Peyer's patch (tissue), 4 donors: ENCODE data around the gene USP51. TPM values are rescaled to one million over a fixed set of nuclear protein-coding genes. Genes with fewer than 3 reads are reported as not detected.
"Not testable (repeated sequence)": the region's sequence is repeated elsewhere in the genome, so short reads cannot be mapped to it uniquely, and the experiment has no call there.

ENCODE experiments used
- DNase-seq, 3 donors: peaks; one replicate each; pipeline ENCODE4 v3.0.0-alpha.2; 2017 to 2019
- H3K27ac ChIP-seq, 4 donors: fragments of 200-600 bp; sonication (generic); one replicate each; pipeline ENCODE4 v1.5.1; 2016 to 2019
- H3K27me3 ChIP-seq, 2 donors: fragments of 200-600 bp; sonication (generic); one replicate each; pipeline ENCODE4 v1.5.1; 2019
- H3K36me3 ChIP-seq, 3 donors: fragments of 200-600 bp; sonication (generic); one replicate each; pipeline ENCODE4 v1.5.1; 2016 to 2019
- H3K4me1 ChIP-seq, 4 donors: fragments of 200-600 bp; sonication (generic); one replicate each; pipeline ENCODE4 v1.5.1; 2016 to 2019
- H3K4me3 ChIP-seq, 4 donors: fragments of 200-600 bp; sonication (generic); 1 replicate in 3 of 4; 2 replicates in 1 of 4; pipeline ENCODE4 v1.5.1; 2016 to 2019; ENCODE audit warnings: mild to moderate bottlenecking in 1 of 4
- H3K9me3 ChIP-seq, 4 donors: fragments of 200-600 bp; sonication (generic); one replicate each; pipeline ENCODE4 v1.5.1; 2016 to 2019; ENCODE audit warnings: mild to moderate bottlenecking in 1 of 4
- CTCF ChIP-seq, 6 experiments: fragments of 450-650 bp in 4 of 6; fragments of 200-600 bp in 2 of 6; sonication (generic) in 1 of 6; IDR thresholded peaks; one replicate each; pipeline ENCODE4 v1.5.1; 2017 to 2019; ENCODE audit warnings: antibody characterized with exemption in 6 of 6, mild to moderate bottlenecking in 3 of 6, moderate library complexity in 1 of 6
- POLR2A ChIP-seq, 2 donors: fragments of 450-650 bp; IDR thresholded peaks; one replicate each; pipeline ENCODE4 v1.5.1; 2017; ENCODE audit warnings: antibody characterized with exemption in 2 of 2, mild to moderate bottlenecking in 2 of 2, moderate library complexity in 2 of 2
- total RNA-seq, 4 donors: library from RNA; depleted of rRNA; stranded (reverse); fragments of >200 nt; gene quantifications; one replicate each; pipeline ENCODE4 v1.1.0, GENCODE V29; 2016

Gene USP51
- total RNA-seq, 4 donors from 2014 or later, result 0.18 to 0.83 (median 0.54) TPM

- DNase-seq, result no peak
- no peaks in the 10 kb centered on the region for H3K36me3 ChIP-seq
- no peak for TF ChIP-seq CTCF (IDR thresholded peaks at IDR 0.05)
- no peak for TF ChIP-seq POLR2A (IDR thresholded peaks at IDR 0.05)
- no peaks in the 10 kb centered on the region for H3K27me3 ChIP-seq
- no peaks in the 10 kb centered on the region for H3K9me3 ChIP-seq
- H3K27ac ChIP-seq, result peak overlapping the region; percentile 64 to 81 (median 76)
- no peaks in the 10 kb centered on the region for H3K4me1 ChIP-seq
- peak overlapping the region; percentile 54 to 65 (median 56) for H3K4me3 ChIP-seq
Measured at GRCh38 chrX:55452833-55453124, 36.9 kb downstream of the USP51 start.

- Histone ChIP-seq H3K27me3 (no peaks in the 10 kb centered on the region), H3K9me3 (no peaks in the 10 kb centered on the region), H3K4me3 (peak within 1 kb of the TSS; percentile 54 to 65 (median 56)), H3K27ac (peak within 1 kb of the TSS; percentile 64 to 81 (median 76)), H3K36me3 (no peaks in the 10 kb centered on the region), H3K4me1 (no peaks in the 10 kb centered on the region)
- TF ChIP-seq CTCF (IDR thresholded peaks at IDR 0.05) (no peak), POLR2A (IDR thresholded peaks at IDR 0.05) (peak in 1 of 2 donors; percentile 21)
- peak; percentile 74 to 91 (median 81) for DNase-seq
Measured at GRCh38 chrX:55451990-55452832, 37.4 kb downstream of the USP51 start, which contains the start of gene MAGEH1. MAGEH1 (plus strand) TSS chrX:55452127; CDS start chrX:55452375, 248 bp downstream.

GRCh38 chrX:55451626-55451989, 38.0 kb downstream of the USP51 start:
- no peaks in the 10 kb centered on the region for H3K4me1 ChIP-seq
- no peaks in the 10 kb centered on the region for H3K27me3 ChIP-seq
- no peak for DNase-seq
- no peaks in the 10 kb centered on the region for H3K36me3 ChIP-seq
- peak overlapping the region; percentile 54 to 65 (median 56) for H3K4me3 ChIP-seq
- peak overlapping the region; percentile 64 to 81 (median 76) for H3K27ac ChIP-seq
- no peak for TF ChIP-seq CTCF (IDR thresholded peaks at IDR 0.05)
- TF ChIP-seq POLR2A (IDR thresholded peaks at IDR 0.05), result no peak
- H3K9me3 ChIP-seq, result no peaks in the 10 kb centered on the region

GRCh38 chrX:55451141-55451540, 38.5 kb downstream of the USP51 start:
- Histone ChIP-seq H3K4me1 (no peaks in the 10 kb centered on the region), H3K27ac (peak overlapping the region in 2 of 4 donors; percentile 81), H3K36me3 (no peaks in the 10 kb centered on the region), H3K9me3 (no peaks in the 10 kb centered on the region), H3K27me3 (no peaks in the 10 kb centered on the region), H3K4me3 (peak overlapping the region in 1 of 4 donors; percentile 65)
- no peak for TF ChIP-seq CTCF (IDR thresholded peaks at IDR 0.05)
- TF ChIP-seq POLR2A (IDR thresholded peaks at IDR 0.05), result no peak
- DNase-seq, result no peak

GRCh38 chrX:55450259-55450658, 39.4 kb downstream of the USP51 start:
- H3K4me1 ChIP-seq, result no peaks in the 10 kb centered on the region

GRCh38 chrX:55443468-55443867, 46.2 kb downstream of the USP51 start:
- DNase-seq, H3K4me3 ChIP-seq, H3K9me3 ChIP-seq, H3K27ac ChIP-seq, H3K36me3 ChIP-seq, H3K27me3 ChIP-seq, H3K4me1 ChIP-seq: not testable (repeated sequence)

More at GRCh38 chrX:55450259-55450658, 39.4 kb downstream of the USP51 start:
- no peak overlapping the region for H3K27ac ChIP-seq
- no peaks in the 10 kb centered on the region for H3K27me3 ChIP-seq
- H3K4me3 ChIP-seq, result no peak overlapping the region
- no peak for DNase-seq
- H3K36me3 ChIP-seq, result no peaks in the 10 kb centered on the region
- H3K9me3 ChIP-seq, result no peaks in the 10 kb centered on the region
- TF ChIP-seq POLR2A (IDR thresholded peaks at IDR 0.05) (no peak), CTCF (IDR thresholded peaks at IDR 0.05) (no peak)
